Measurements from ENCODE around the gene RNH1.

DNA sequence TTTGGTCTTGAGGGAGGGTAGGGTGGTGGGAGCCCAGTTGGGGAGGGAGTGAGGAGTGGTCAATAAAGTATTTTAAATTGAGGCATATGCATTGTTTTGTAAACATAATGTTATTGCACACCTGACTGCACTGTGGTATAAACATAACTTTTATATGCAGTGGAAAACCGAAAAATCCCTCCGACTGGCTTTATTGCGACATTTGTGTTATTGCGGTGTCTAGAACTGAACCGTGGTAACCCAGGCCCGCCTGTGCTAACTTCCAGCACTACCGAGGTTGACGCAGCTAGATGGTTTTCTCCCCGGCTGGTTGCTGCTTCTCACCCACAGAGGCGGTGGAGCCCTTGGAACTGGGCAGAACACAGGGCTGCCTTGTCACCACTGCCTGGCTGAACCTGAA, 7.6 kb upstream of the RNH1 start:
- no peak for TF ChIP-seq EZH2 (IDR thresholded peaks at IDR 0.05)
- no peak for TF ChIP-seq POLR2AphosphoS5 (IDR thresholded peaks at IDR 0.05; ENCODE audit: borderline replicate concordance, low read depth, low read length)
- no peak for TF ChIP-seq FOXP2 (optimal IDR thresholded peaks at IDR 0.05; ENCODE audit: control extremely low read depth, extremely low read length, insufficient read depth)

All from SK-N-MC (cell line).